PC-9 (cell line): Measurements from ENCODE around the gene CACFD1. TPM values are rescaled to one million over a fixed set of nuclear protein-coding genes. Genes with fewer than 3 reads are reported as not detected.

Source experiments
- BruUV-seq: library from RNA; stranded (reverse); fragments of 400-500 nt; replicated peaks from 2 replicates; lab custom pipeline; 2021; lab: Mats Ljungman, UMichigan
- CTCF ChIA-PET: fragments of 300-600 bp; sonication (Branson Sonifier 250); formaldehyde crosslinking; loops from one replicate; lab custom pipeline; 2022; ENCODE audit warnings: antibody characterized with exemption; lab: Charles Lee
- POLR2A ChIA-PET: fragments of 300-600 bp; sonication (Branson Sonifier 250); formaldehyde crosslinking; loops from one replicate; lab custom pipeline; 2022; ENCODE audit warnings: antibody characterized with exemption; ENCODE audit not compliant: unreplicated experiment; lab: Charles Lee
- DNase-seq, 2 experiments: peaks; one replicate each; pipeline versions ENCODE4 v3.0.0 to v3.0.0-alpha.2; 2015 to 2022; ENCODE audit warnings: mixed read lengths in 1 of 2
- H2AFZ ChIP-seq: fragments of 200-600 bp; sonication (generic); 2 replicates; pipeline ENCODE4 v1.8.1; 2017; ENCODE audit warnings: antibody characterized with exemption
- H3F3A ChIP-seq: fragments of 200-600 bp; sonication (generic); 2 replicates; pipeline ENCODE4 v1.8.1; 2017; ENCODE audit warnings: antibody characterized with exemption, mild to moderate bottlenecking, low read depth; ENCODE audit not compliant: insufficient read depth
- H3K27ac ChIP-seq: fragments of 200-600 bp; sonication (generic); 2 replicates; pipeline ENCODE4 v1.6.1; 2016; ENCODE audit warnings: mixed run types
- H3K27me3 ChIP-seq: fragments of 200-600 bp; sonication (generic); 2 replicates; pipeline ENCODE4 v1.6.1; 2016; ENCODE audit warnings: low read depth, mixed run types; ENCODE audit not compliant: insufficient read depth
- H3K36me3 ChIP-seq: fragments of 200-600 bp; sonication (generic); 2 replicates; pipeline ENCODE4 v1.6.1; 2016; ENCODE audit warnings: low read depth, mixed run types
- H3K4me1 ChIP-seq: fragments of 200-600 bp; sonication (generic); replicated peaks from 2 replicates; pipeline ENCODE4 v1.6.1; 2016; ENCODE audit warnings: mixed run types; ENCODE audit not compliant: insufficient read depth
- H3K4me2 ChIP-seq: fragments of 200-600 bp; sonication (generic); 2 replicates; pipeline ENCODE4 v1.6.1; 2017; ENCODE audit warnings: mixed run types
- H3K4me3 ChIP-seq: fragments of 200-600 bp; sonication (generic); 2 replicates; pipeline ENCODE4 v1.6.1; 2016; ENCODE audit warnings: mixed run types
- H3K79me2 ChIP-seq: fragments of 200-600 bp; sonication (generic); 2 replicates; pipeline ENCODE4 v1.6.1; 2017; ENCODE audit warnings: low read depth, mixed run types
- H3K9me2 ChIP-seq: fragments of 200-600 bp; sonication (generic); 2 replicates; pipeline ENCODE4 v1.8.1; 2017; ENCODE audit warnings: mild to moderate bottlenecking; ENCODE audit not compliant: insufficient read depth
- H3K9me3 ChIP-seq: fragments of 200-600 bp; sonication (generic); 2 replicates; pipeline ENCODE4 v1.8.1; 2016; ENCODE audit warnings: low read depth; ENCODE audit not compliant: insufficient read depth
- H4K20me1 ChIP-seq: fragments of 200-600 bp; sonication (generic); 2 replicates; pipeline ENCODE4 v1.8.1; 2017; ENCODE audit not compliant: insufficient read depth
- CTCF ChIP-seq: fragments of 200-600 bp; sonication (generic); conservative IDR thresholded peaks from 2 replicates; pipeline ENCODE4 v1.6.1; 2017; ENCODE audit warnings: mixed run types, antibody characterized with exemption, mild to moderate bottlenecking, moderate library complexity
- EZH2 ChIP-seq: fragments of 200-600 bp; sonication (generic); IDR thresholded peaks from 2 replicates; pipeline ENCODE4 v1.8.0; 2017; ENCODE audit warnings: antibody characterized with exemption, low read depth
- intact Hi-C: fragments of 100-400 bp; cut with micrococcal nuclease; formaldehyde crosslinking; loops from one replicate; pipeline ENCODE4 v1.10.0; 2022; ENCODE audit not compliant: unreplicated experiment
- total RNA-seq: library from RNA; stranded (reverse); gene quantifications from 2 replicates; pipeline ENCODE4 v1.2.3, GENCODE V29; 2021

Gene CACFD1
- total RNA-seq, 1 experiment from 2014 or later = 28.7 TPM

GRCh38 chr9:133454325-133454724, 5.5 kb upstream of the CACFD1 start:
- Histone ChIP-seq H3K4me3 (no peak overlapping the region), H3K4me2 (no peak overlapping the region), H3K9me3 (no peaks in the 10 kb centered on the region), H2AFZ (no peak overlapping the region), H3K27me3 (no peaks in the 10 kb centered on the region), H4K20me1 (no peaks in the 10 kb centered on the region), H3K4me1 (peaks cover 8% of the 10 kb centered on the region), H3K27ac (no peak overlapping the region), H3F3A (no peaks in the 10 kb centered on the region), H3K36me3 (no peaks in the 10 kb centered on the region), H3K9me2 (no peaks in the 10 kb centered on the region), H3K79me2 (no peaks in the 10 kb centered on the region)
- TF ChIP-seq EZH2 = no peak
- TF ChIP-seq CTCF = no peak
- ChIA-PET POLR2A (no interaction called here), CTCF (no interaction called here)
- intact Hi-C loops = no loop called here
- DNase-seq = no peak
- BruUV-seq = no TSS peak

- H3F3A ChIP-seq = no peaks in the 10 kb centered on the region
- no peaks in the 10 kb centered on the region for H3K79me2 ChIP-seq
- no peaks in the 10 kb centered on the region for H3K27me3 ChIP-seq
- peaks cover 2% of the 10 kb centered on the region for H3K4me1 ChIP-seq
- ChIA-PET POLR2A (no interaction called here), CTCF (no interaction called here)
- H3K27ac ChIP-seq = no peak overlapping the region
- no peak overlapping the region for H3K4me2 ChIP-seq
- H3K9me2 ChIP-seq = no peaks in the 10 kb centered on the region
- no peak overlapping the region for H2AFZ ChIP-seq
- H3K4me3 ChIP-seq = no peak overlapping the region
- BruUV-seq = no TSS peak
- no peaks in the 10 kb centered on the region for H3K36me3 ChIP-seq
- H4K20me1 ChIP-seq = no peaks in the 10 kb centered on the region
- TF ChIP-seq CTCF = no peak
- no peak for TF ChIP-seq EZH2
- no peak for DNase-seq
- intact Hi-C loops = no loop called here
- H3K9me3 ChIP-seq = no peaks in the 10 kb centered on the region
These were observed 4.7 kb upstream of the CACFD1 start for GRCh38 chr9:133454943-133455673.

GRCh38 chr9:133455936-133456335, 3.8 kb upstream of the CACFD1 start:
- H3K9me3 ChIP-seq = no peaks in the 10 kb centered on the region
- H3K4me2 ChIP-seq = no peak overlapping the region
- ChIA-PET POLR2A (no interaction called here), CTCF (no interaction called here)
- no peaks in the 10 kb centered on the region for H3K9me2 ChIP-seq
- no peaks in the 10 kb centered on the region for H4K20me1 ChIP-seq
- H3K79me2 ChIP-seq = peaks cover 1% of the 10 kb centered on the region; the same call in 1 of the 2 replicates
- BruUV-seq = no TSS peak
- no peak overlapping the region for H3K4me3 ChIP-seq
- no peak for DNase-seq
- intact Hi-C loops = no loop called here
- H3K27me3 ChIP-seq = no peaks in the 10 kb centered on the region
- H3F3A ChIP-seq = peaks cover 4% of the 10 kb centered on the region; the same call in 1 of the 2 replicates
- no peak for TF ChIP-seq EZH2
- no peak for TF ChIP-seq CTCF
- no peak overlapping the region for H2AFZ ChIP-seq
- H3K36me3 ChIP-seq = no peaks in the 10 kb centered on the region
- H3K4me1 ChIP-seq = peaks cover 3% of the 10 kb centered on the region
- H3K27ac ChIP-seq = no peak overlapping the region
